BJ (cell line): ENCODE data around the gene FMNL2. TPM values are rescaled to one million over a fixed set of nuclear protein-coding genes. Genes with fewer than 3 reads are reported as not detected.

ENCODE experiments used
- CTCF ChIA-PET: fragments of 350-600 bp; formaldehyde crosslinking; extraction: SDS; loops from one replicate; lab custom pipeline; 2021; ENCODE audit warnings: antibody characterized with exemption, inconsistent platforms; lab: Yijun Ruan, JAX
- POLR2A ChIA-PET: fragments of 300-600 bp; sonication (Branson Sonifier 250); formaldehyde crosslinking; extraction: SDS; loops from one replicate; lab custom pipeline; 2021; ENCODE audit warnings: antibody characterized with exemption; lab: Charles Lee
- DNase-seq: peaks from one replicate; pipeline ENCODE4 v3.0.0-alpha.2; 2011; ENCODE audit warnings: low read depth
- H3K27me3 ChIP-seq: 2 replicates; pipeline ENCODE4 v1.6.0; 2011; ENCODE audit warnings: low read length; ENCODE audit not compliant: control insufficient read depth, insufficient read depth
- H3K36me3 ChIP-seq: 2 replicates; pipeline ENCODE4 v1.5.1; 2011; ENCODE audit warnings: low read length; ENCODE audit not compliant: control insufficient read depth, insufficient read depth
- H3K4me3 ChIP-seq: 2 replicates; pipeline ENCODE4 v1.5.1; 2011; ENCODE audit warnings: low read depth, mild to moderate bottlenecking, control low read depth, low read length
- CTCF ChIP-seq: IDR thresholded peaks from 2 replicates; pipeline ENCODE4 v1.5.1; 2011; ENCODE audit warnings: low read depth, mild to moderate bottlenecking, control low read depth, inconsistent platforms, low read length, moderate library complexity; ENCODE audit not compliant: insufficient read depth
- polyA plus RNA-seq: library from polyadenylated mRNA; depleted of rRNA; stranded (reverse); fragments of >200 nt; gene quantifications from 2 replicates; pipeline ENCODE4 v1.2.3, GENCODE V29; 2011

Gene FMNL2
- polyA plus RNA-seq, 1 experiment, result 2.4 TPM

DNA sequence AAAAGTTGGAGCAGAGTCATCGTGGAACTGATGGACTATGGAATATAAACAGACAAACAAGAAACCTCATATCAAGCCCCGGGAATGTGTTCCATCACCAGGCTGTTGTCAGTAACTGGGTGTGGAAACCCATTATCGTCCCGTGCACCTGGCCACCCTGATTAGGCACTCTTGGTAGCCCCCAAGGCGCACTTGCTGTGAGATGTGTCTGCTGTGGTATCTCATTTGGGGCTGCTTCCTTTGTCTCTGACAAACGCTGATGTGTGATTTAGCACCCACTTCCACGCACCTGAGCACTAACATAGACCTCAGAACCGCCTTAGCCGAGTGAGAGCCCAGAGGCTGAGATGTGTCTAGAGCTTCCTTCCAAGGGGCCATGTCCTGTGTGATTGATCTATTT lies 286.0 kb downstream of the FMNL2 start:
- no peak for DNase-seq
- ChIA-PET CTCF (interaction anchor here (0.8 kb wide), 1 partner anchor 8 kb away, joined by 5 read pairs; no protein-coding TSS in a partner anchor), POLR2A (no interaction called here)
- no peak overlapping the region for H3K4me3 ChIP-seq
- H3K27me3 ChIP-seq, result no peaks in the 10 kb centered on the region
- H3K36me3 ChIP-seq, result no peaks in the 10 kb centered on the region; the same call in 1 of the 2 replicates
- TF ChIP-seq CTCF, result no peak

- no peak for TF ChIP-seq CTCF
- no peaks in the 10 kb centered on the region; the same call in 1 of the 2 replicates for H3K36me3 ChIP-seq
- ChIA-PET POLR2A (no interaction called here), CTCF (no interaction called here)
- H3K27me3 ChIP-seq, result no peaks in the 10 kb centered on the region
- no peak for DNase-seq
- no peak overlapping the region for H3K4me3 ChIP-seq
These were observed 287.2 kb downstream of the FMNL2 start for GRCh38 chr2:152622219-152622618.

GRCh38 chr2:152623076-152623740 lies 288.2 kb downstream of the FMNL2 start:
- no peak for DNase-seq
- POLR2A ChIA-PET, result no interaction called here
- CTCF ChIA-PET, result interaction anchor here (0.6 to 0.8 kb wide), 2 partner anchors 11 to 434 kb away, joined by 3 read pairs; no protein-coding TSS in a partner anchor
- no peaks in the 10 kb centered on the region for H3K27me3 ChIP-seq
- H3K36me3 ChIP-seq, result no peaks in the 10 kb centered on the region; the same call in 1 of the 2 replicates
- no peak for TF ChIP-seq CTCF
- H3K4me3 ChIP-seq, result no peak overlapping the region

DNA sequence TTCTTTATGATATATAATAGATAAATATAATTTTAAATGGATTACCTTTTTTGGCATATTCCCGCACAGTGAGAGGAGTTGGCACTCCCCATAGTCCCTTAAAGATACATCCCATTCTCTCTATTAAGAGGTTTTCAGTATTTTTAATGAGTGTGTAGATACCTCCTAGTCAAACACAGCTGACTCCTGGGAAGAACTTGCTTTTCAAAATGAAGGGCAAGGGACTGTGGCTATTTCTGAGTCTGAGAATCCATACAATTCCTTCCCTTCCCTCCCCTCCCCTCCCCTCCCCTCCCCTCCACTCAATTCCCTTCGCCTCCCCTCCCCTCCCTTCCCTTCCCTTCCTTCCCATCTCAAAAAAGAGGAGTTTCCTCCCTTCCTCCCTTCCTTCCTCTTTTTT lies 288.8 kb downstream of the FMNL2 start:
- TF ChIP-seq CTCF, result no peak
- POLR2A ChIA-PET, result no interaction called here
- CTCF ChIA-PET, result interaction anchor here (0.6 to 1.0 kb wide), 4 partner anchors 10 to 1084 kb away, joined by 3 read pairs; no protein-coding TSS in a partner anchor

GRCh38 chr2:152624805-152625204 lies 289.8 kb downstream of the FMNL2 start:
- POLR2A ChIA-PET, result no interaction called here
- no peak for TF ChIP-seq CTCF
- H3K27me3 ChIP-seq, result no peaks in the 10 kb centered on the region
- DNase-seq, result no peak
- CTCF ChIA-PET, result interaction anchor here (0.7 to 4.2 kb wide), 5 partner anchors 11 to 431 kb away, joined by 3 to 23 read pairs (median 5); no protein-coding TSS in a partner anchor
- H3K36me3 ChIP-seq, result no peaks in the 10 kb centered on the region; the same call in 1 of the 2 replicates
- no peak overlapping the region for H3K4me3 ChIP-seq

More for the DNA sequence above, 288.8 kb downstream of the FMNL2 start:
- H3K27me3 ChIP-seq, result no peaks in the 10 kb centered on the region
- H3K4me3 ChIP-seq, result no peak overlapping the region
- H3K36me3 ChIP-seq, result no peaks in the 10 kb centered on the region; the same call in 1 of the 2 replicates
- no peak for DNase-seq
